Measurements from ENCODE around the gene HBS1L. TPM values are rescaled to one million over a fixed set of nuclear protein-coding genes. Genes with fewer than 3 reads are reported as not detected.
A peak's percentile ranks its signal among the peaks of the same experiment; 100 is the strongest.

Gene HBS1L
- total and polyA plus RNA-seq, 10 donors: 12.3 to 66.9 (median 49.7) TPM

DNA sequence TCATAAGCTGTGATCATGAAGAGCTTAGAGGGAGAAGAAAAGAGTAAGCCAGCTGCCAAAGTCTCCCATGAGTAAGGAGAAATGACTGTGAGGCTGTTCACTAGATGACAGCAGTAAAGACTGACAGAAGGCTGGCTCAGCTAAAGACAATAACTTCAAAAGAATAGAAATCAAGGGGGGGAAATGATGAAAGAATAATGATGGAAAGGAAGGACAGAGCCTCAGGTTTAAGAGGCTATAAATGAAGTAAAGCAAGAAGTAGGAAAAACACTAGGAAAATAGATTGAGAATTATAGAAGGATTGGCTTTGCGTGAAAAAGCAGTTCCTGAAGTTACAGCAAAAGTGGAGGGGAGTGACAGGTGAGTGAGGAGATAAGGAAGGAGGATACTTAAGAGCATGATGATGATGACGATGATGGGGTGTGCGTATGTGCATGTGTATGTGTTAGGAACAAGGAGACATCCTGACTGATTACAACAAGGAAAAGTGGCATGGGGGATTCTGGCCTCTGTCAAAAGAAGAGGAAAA is 48.2 kb downstream of the HBS1L start:
- Histone ChIP-seq H3K36me3 (peaks cover 0 to 30% (median under 1%) of the 10 kb centered on the region in 6 donors), H3K4me1 (peaks cover 0 to 11% (median 0%) of the 10 kb centered on the region in 6 donors), H3K9me3 (no peaks in the 10 kb centered on the region), H3K27ac (no peak overlapping the region), H3K4me3 (no peak overlapping the region), H3K27me3 (replicated peaks in 1 of 7) (no peaks in the 10 kb centered on the region)
- intact Hi-C loops (cut with DNase I; ENCODE audit: low total_unique reads): no loop called here
- TF ChIP-seq POLR2AphosphoS5 (IDR thresholded peaks at IDR 0.05) (no peak), POLR2A (IDR thresholded peaks at IDR 0.05) (no peak)
- TF ChIP-seq, protein P1, sequence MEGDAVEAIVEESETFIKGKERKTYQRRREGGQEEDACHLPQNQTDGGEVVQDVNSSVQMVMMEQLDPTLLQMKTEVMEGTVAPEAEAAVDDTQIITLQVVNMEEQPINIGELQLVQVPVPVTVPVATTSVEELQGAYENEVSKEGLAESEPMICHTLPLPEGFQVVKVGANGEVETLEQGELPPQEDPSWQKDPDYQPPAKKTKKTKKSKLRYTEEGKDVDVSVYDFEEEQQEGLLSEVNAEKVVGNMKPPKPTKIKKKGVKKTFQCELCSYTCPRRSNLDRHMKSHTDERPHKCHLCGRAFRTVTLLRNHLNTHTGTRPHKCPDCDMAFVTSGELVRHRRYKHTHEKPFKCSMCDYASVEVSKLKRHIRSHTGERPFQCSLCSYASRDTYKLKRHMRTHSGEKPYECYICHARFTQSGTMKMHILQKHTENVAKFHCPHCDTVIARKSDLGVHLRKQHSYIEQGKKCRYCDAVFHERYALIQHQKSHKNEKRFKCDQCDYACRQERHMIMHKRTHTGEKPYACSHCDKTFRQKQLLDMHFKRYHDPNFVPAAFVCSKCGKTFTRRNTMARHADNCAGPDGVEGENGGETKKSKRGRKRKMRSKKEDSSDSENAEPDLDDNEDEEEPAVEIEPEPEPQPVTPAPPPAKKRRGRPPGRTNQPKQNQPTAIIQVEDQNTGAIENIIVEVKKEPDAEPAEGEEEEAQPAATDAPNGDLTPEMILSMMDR (IDR thresholded peaks at IDR 0.05 in 8 of 11, conservative IDR thresholded peaks at IDR 0.05 in 3 of 11): no peak
- WGBS, 5 donors: 89 to 96% (median 92%) methylated on average over 3 of the region's 3 CpGs
- no peak for DNase-seq

GRCh38 chr6:135004399-135004798 is 50.2 kb downstream of the HBS1L start:
- intact Hi-C loops (cut with DNase I; ENCODE audit: low total_unique reads): no loop called here
- peaks cover 0 to 11% (median 0%) of the 10 kb centered on the region in 6 donors for H3K4me1 ChIP-seq
- H3K4me3 ChIP-seq: no peak overlapping the region
- TF ChIP-seq POLR2AphosphoS5 (IDR thresholded peaks at IDR 0.05) (no peak), POLR2A (IDR thresholded peaks at IDR 0.05) (no peak)
- TF ChIP-seq, protein P1 (IDR thresholded peaks at IDR 0.05 in 8 of 11, conservative IDR thresholded peaks at IDR 0.05 in 3 of 11): no peak
- no peaks in the 10 kb centered on the region for H3K27me3 ChIP-seq (replicated peaks in 1 of 7)
- 78 to 94% (median 92%) methylated on average over 2 of the region's 2 CpGs for WGBS, 5 donors
- peaks cover 0 to 39% (median 7%) of the 10 kb centered on the region in 6 donors for H3K36me3 ChIP-seq
- DNase-seq: no peak
- H3K27ac ChIP-seq: no peak overlapping the region
- no peaks in the 10 kb centered on the region for H3K9me3 ChIP-seq

- Histone ChIP-seq H3K27ac (no peak overlapping the region), H3K27me3 (replicated peaks in 1 of 7) (no peaks in the 10 kb centered on the region), H3K4me3 (no peak overlapping the region), H3K9me3 (no peaks in the 10 kb centered on the region), H3K4me1 (peaks cover 0 to 11% (median 0%) of the 10 kb centered on the region in 6 donors), H3K36me3 (peaks cover 0 to 50% (median 7%) of the 10 kb centered on the region in 6 donors)
- no peak for DNase-seq
- WGBS, 5 donors: 79 to 87% (median 84%) methylated on average over 6 of the region's 6 CpGs
- TF ChIP-seq POLR2A (IDR thresholded peaks at IDR 0.05) (no peak), POLR2AphosphoS5 (IDR thresholded peaks at IDR 0.05) (no peak)
- TF ChIP-seq, protein P1 (IDR thresholded peaks at IDR 0.05 in 8 of 11, conservative IDR thresholded peaks at IDR 0.05 in 3 of 11): no peak
- intact Hi-C loops (cut with DNase I; ENCODE audit: low total_unique reads): no loop called here
These were observed 51.5 kb downstream of the HBS1L start for GRCh38 chr6:135002974-135003703.

- Histone ChIP-seq H3K4me3 (no peak overlapping the region), H3K36me3 (peaks cover 0 to 55% (median 11%) of the 10 kb centered on the region in 6 donors), H3K27me3 (replicated peaks in 1 of 7) (no peaks in the 10 kb centered on the region), H3K9me3 (no peaks in the 10 kb centered on the region), H3K27ac (no peak overlapping the region), H3K4me1 (peaks cover 0 to 11% (median 0%) of the 10 kb centered on the region in 6 donors)
- TF ChIP-seq POLR2A (IDR thresholded peaks at IDR 0.05) (no peak), POLR2AphosphoS5 (IDR thresholded peaks at IDR 0.05) (no peak)
- TF ChIP-seq, protein P1 (IDR thresholded peaks at IDR 0.05 in 8 of 11, conservative IDR thresholded peaks at IDR 0.05 in 3 of 11): peak in 7 of 11 experiments; percentile 23 to 58 (median 56)
- intact Hi-C loops (cut with DNase I; ENCODE audit: low total_unique reads): no loop called here
- no peak for DNase-seq
- WGBS, 5 donors: 72 to 84% (median 79%) methylated on average over 5 of the region's 5 CpGs
These were observed 52.3 kb downstream of the HBS1L start for GRCh38 chr6:135002229-135002844.
